ENCODE data around the gene ARL15.
A peak's percentile ranks its signal among the peaks of the same experiment; 100 is the strongest.

GRCh38 chr5:54329731-54330709, 19.6 kb upstream of the ARL15 start:
- TF ChIP-seq ELK1 (IDR thresholded peaks at IDR 0.05; ENCODE audit: borderline replicate concordance, low read depth, low read length) (no peak), CTCF (conservative IDR thresholded peaks at IDR 0.05; ENCODE audit: low read depth, low read length) (no peak), CEBPB (IDR thresholded peaks at IDR 0.05; ENCODE audit: low read depth, low read length) (peak; percentile 87), POLR2A (IDR thresholded peaks at IDR 0.05; ENCODE audit: low read depth, low read length) (no peak)
